Activated CD4-positive, alpha-beta memory T cell treated with anti-CD3 and anti-CD28 coated beads for 36 hours (primary cell): ENCODE results near the gene RDH13. TPM values are rescaled to one million over a fixed set of nuclear protein-coding genes. Genes with fewer than 3 reads are reported as not detected.

ENCODE experiments used
- total RNA-seq, 2 experiments: library from RNA; stranded (reverse); gene quantifications; one replicate each; pipeline ENCODE4 v1.2.3, GENCODE V29; 2021

RDH13 gene
- total RNA-seq, 2 experiments from 2014 or later = 11.0 to 12.8 TPM

Other genes starting within 250 kb of the RDH13 start
- not detected for gene KIR3DL1, start 246.7 kb downstream of the RDH13 start, total RNA-seq
- not detected for gene KIR2DS4, start 230.5 kb downstream of the RDH13 start, total RNA-seq
- gene KIR3DL2, start 212.7 kb downstream of the RDH13 start, total RNA-seq = under 1 TPM; 0.27 to 0.48 TPM
- not detected for gene FCAR, start 188.9 kb downstream of the RDH13 start, total RNA-seq
- not detected for gene NCR1, start 157.0 kb downstream of the RDH13 start, total RNA-seq
- gene NLRP7, start 115.6 kb downstream of the RDH13 start, total RNA-seq = not detected
- 10 to 100 TPM in 1 of 2 experiments, 1 to 10 TPM in 1; 8.1 to 10.3 TPM for gene NLRP2, start 96.8 kb downstream of the RDH13 start, total RNA-seq
- gene GP6, start 24.9 kb downstream of the RDH13 start, total RNA-seq = not detected
- gene EPS8L1, start 12.7 kb upstream of the RDH13 start, total RNA-seq = 1 to 10 TPM; 2.2 to 2.7 TPM
- 10 to 100 TPM; 62.7 to 73.2 TPM for gene PPP1R12C, start 54.5 kb upstream of the RDH13 start, total RNA-seq
- gene TNNT1, start 86.1 kb upstream of the RDH13 start, total RNA-seq = not detected
- not detected for gene TNNI3, start 94.6 kb upstream of the RDH13 start, total RNA-seq
- not detected for gene DNAAF3, start 103.5 kb upstream of the RDH13 start, total RNA-seq
- under 1 TPM in 1 of 2 experiments, not detected in 1; 0.22 TPM for gene SYT5, start 117.1 kb upstream of the RDH13 start, total RNA-seq
- not detected for gene PTPRH, start 146.4 kb upstream of the RDH13 start, total RNA-seq
- gene TMEM86B, start 165.6 kb upstream of the RDH13 start, total RNA-seq = 1 to 10 TPM; 4.8 to 6.5 TPM
- 100 to 1,000 TPM; 180 to 200 TPM for gene PPP6R1, start 195.9 kb upstream of the RDH13 start, total RNA-seq
- 10 to 100 TPM; 45.0 to 45.4 TPM for gene HSPBP1, start 217.0 kb upstream of the RDH13 start, total RNA-seq
- 1 to 10 TPM; 3.3 to 5.6 TPM for gene BRSK1, start 220.8 kb upstream of the RDH13 start, total RNA-seq